ENCODE measurements around the gene SRCIN1. TPM values are rescaled to one million over a fixed set of nuclear protein-coding genes. Genes with fewer than 3 reads are reported as not detected.

SRCIN1 gene
- total RNA-seq, 1 donor from 2014 or later, result 2.1 TPM

DNA sequence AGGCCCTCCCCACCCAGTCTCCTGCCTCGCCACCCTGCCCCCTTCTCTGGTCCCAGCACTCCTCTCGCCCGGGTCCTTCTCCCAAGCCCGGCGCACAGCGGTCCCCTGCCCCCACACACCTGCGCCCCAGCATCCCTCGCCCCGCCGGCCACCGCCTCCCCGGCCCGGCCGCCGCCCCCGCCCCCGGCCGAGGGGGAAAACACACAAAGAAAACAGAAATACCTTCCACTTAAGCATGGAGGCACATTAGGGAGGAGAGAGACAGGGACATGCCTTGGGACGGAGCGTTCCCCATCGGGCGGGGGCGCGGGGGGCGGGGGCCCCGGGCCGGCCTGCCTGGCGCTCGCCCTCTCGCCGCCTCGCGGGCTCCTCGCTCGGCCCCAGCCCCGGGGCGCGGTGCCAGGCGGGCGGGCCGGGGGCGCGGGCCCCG is 326 bp downstream of the SRCIN1 start:
- DNase-seq (ENCODE audit: low read depth), result no peak
- no peak for TF ChIP-seq CTCF (conservative IDR thresholded peaks at IDR 0.05; ENCODE audit: low read depth, low read length)
- H3K4me3 ChIP-seq (ENCODE audit: low read depth, low read length), result peak overlapping the region; percentile 11

GRCh38 chr17:38604479-38605403 is 1.0 kb downstream of the SRCIN1 start:
- TF ChIP-seq CTCF (conservative IDR thresholded peaks at IDR 0.05; ENCODE audit: low read depth, low read length), result no peak
- DNase-seq (ENCODE audit: low read depth), result no peak
- H3K4me3 ChIP-seq (ENCODE audit: low read depth, low read length), result no peak overlapping the region

GRCh38 chr17:38603786-38604478 is 1.8 kb downstream of the SRCIN1 start:
- no peak for TF ChIP-seq CTCF (conservative IDR thresholded peaks at IDR 0.05; ENCODE audit: low read depth, low read length)
- H3K4me3 ChIP-seq (ENCODE audit: low read depth, low read length), result no peak overlapping the region
- no peak for DNase-seq (ENCODE audit: low read depth)

- DNase-seq (ENCODE audit: low read depth), result no peak
- no peak overlapping the region for H3K4me3 ChIP-seq (ENCODE audit: low read depth, low read length)
- no peak for TF ChIP-seq CTCF (conservative IDR thresholded peaks at IDR 0.05; ENCODE audit: low read depth, low read length)
These were observed 2.6 kb downstream of the SRCIN1 start for GRCh38 chr17:38602956-38603785.

DNA sequence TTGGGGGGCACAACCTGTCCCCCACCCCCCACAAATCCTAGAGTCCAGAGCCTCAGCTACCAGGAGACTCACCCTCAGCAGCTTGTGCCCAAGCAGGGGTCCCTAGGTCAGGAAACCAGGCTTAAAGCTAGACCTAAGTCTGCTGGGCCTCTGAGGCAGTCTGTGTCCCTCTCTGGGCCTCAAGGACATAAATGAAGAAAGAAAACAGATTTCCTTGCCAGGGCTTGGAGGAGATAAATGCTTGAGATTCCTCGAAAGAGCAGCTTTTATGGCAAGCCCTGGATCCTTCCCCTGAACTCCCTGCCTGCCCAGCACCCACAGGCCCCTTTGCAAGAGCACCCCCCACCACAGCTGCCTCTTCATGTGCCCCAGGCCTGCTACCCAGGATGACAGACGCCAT is 3.3 kb downstream of the SRCIN1 start:
- no peak for TF ChIP-seq CTCF (conservative IDR thresholded peaks at IDR 0.05; ENCODE audit: low read depth, low read length)
- DNase-seq (ENCODE audit: low read depth), result no peak
- no peak overlapping the region for H3K4me3 ChIP-seq (ENCODE audit: low read depth, low read length)

- H3K4me3 ChIP-seq (ENCODE audit: low read depth, low read length), result no peak overlapping the region
- no peak for TF ChIP-seq CTCF (conservative IDR thresholded peaks at IDR 0.05; ENCODE audit: low read depth, low read length)
- DNase-seq (ENCODE audit: low read depth), result no peak
These were observed 4.0 kb downstream of the SRCIN1 start for GRCh38 chr17:38601539-38602351.

Measured in epithelial cell of proximal tubule (primary cell).